NT2/D1 (cell line): ENCODE measurements around the gene KRT73.

Source experiments
- DNase-seq: peaks from one replicate; pipeline ENCODE4 v3.0.0-alpha.2; 2011; ENCODE audit warnings: low read depth, low spot score
- H3K27me3 ChIP-seq: 2 replicates; pipeline ENCODE4 v1.6.0; 2011; ENCODE audit warnings: mild to moderate bottlenecking; ENCODE audit not compliant: insufficient read length, insufficient read depth
- H3K36me3 ChIP-seq: 2 replicates; pipeline ENCODE4 v1.6.1; 2011; ENCODE audit warnings: mild to moderate bottlenecking, low read length, mixed read lengths; ENCODE audit not compliant: insufficient read depth, insufficient read length
- H3K4me1 ChIP-seq: 2 replicates; pipeline ENCODE4 v1.5.1; 2011; ENCODE audit not compliant: insufficient read depth, insufficient read length
- H3K4me3 ChIP-seq: 2 replicates; pipeline ENCODE4 v1.5.1; 2011; ENCODE audit warnings: low read depth; ENCODE audit not compliant: insufficient read length
- H3K9ac ChIP-seq: 2 replicates; pipeline ENCODE4 v1.6.0; 2011; ENCODE audit warnings: low read depth; ENCODE audit not compliant: insufficient read length
- H3K9me3 ChIP-seq: 2 replicates; pipeline ENCODE4 v1.5.1; 2011; ENCODE audit warnings: mild to moderate bottlenecking, low read length; ENCODE audit not compliant: insufficient read depth
- SUZ12 ChIP-seq: IDR thresholded peaks from 2 replicates; pipeline ENCODE4 v1.6.1; 2011; ENCODE audit not compliant: insufficient read length, insufficient read depth; ENCODE audit errors: extremely low read depth
- YY1 ChIP-seq: IDR thresholded peaks from 2 replicates; pipeline ENCODE4 v1.6.1; 2011; ENCODE audit not compliant: insufficient read length, insufficient read depth
- ZNF274 ChIP-seq: IDR thresholded peaks from 2 replicates; pipeline ENCODE4 v1.6.1; 2011; ENCODE audit warnings: mild to moderate bottlenecking, low read depth, low read length

Gene KRT73

DNA sequence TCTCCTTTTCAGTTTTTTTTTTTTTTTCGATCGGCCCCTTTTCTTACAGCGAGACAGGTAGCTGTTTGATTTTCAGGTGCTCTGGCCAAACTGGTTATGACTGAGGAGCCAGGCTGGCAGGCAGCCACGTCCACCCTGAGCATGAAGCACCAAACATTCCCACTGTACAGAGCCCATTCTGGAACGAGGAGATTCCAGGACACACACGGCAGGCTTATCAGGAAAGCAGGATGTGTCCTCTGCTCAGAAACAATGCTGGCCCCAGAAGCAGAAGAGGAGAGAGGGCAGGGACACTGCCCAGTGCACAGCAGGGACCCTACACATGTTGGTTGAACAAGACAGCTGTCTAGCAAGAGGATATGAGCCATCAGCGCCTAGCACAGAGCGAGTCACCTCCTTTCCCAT lies 37.4 kb upstream of the KRT73 start:
- H3K4me3 ChIP-seq, result no peak overlapping the region
- H3K36me3 ChIP-seq, result no peaks in the 10 kb centered on the region
- H3K9me3 ChIP-seq, result peaks cover 7% of the 10 kb centered on the region; the same call in 1 of the 2 replicates
- H3K27me3 ChIP-seq, result no peaks in the 10 kb centered on the region
- TF ChIP-seq ZNF274 (no peak), SUZ12 (no peak), YY1 (no peak)
- H3K4me1 ChIP-seq, result peaks cover 4% of the 10 kb centered on the region
- DNase-seq, result no peak
- no peak overlapping the region for H3K9ac ChIP-seq

- H3K27me3 ChIP-seq, result no peaks in the 10 kb centered on the region
- H3K9ac ChIP-seq, result no peak overlapping the region
- no peak for DNase-seq
- no peaks in the 10 kb centered on the region for H3K36me3 ChIP-seq
- peaks cover 7% of the 10 kb centered on the region; the same call in 1 of the 2 replicates for H3K9me3 ChIP-seq
- no peak for TF ChIP-seq ZNF274
- TF ChIP-seq SUZ12, result no peak
- peaks cover 4% of the 10 kb centered on the region for H3K4me1 ChIP-seq
- H3K4me3 ChIP-seq, result no peak overlapping the region
These were observed 36.9 kb upstream of the KRT73 start for GRCh38 chr12:52655251-52655650.

- DNase-seq, result no peak
- Histone ChIP-seq H3K27me3 (no peaks in the 10 kb centered on the region), H3K4me1 (peaks cover 4% of the 10 kb centered on the region), H3K36me3 (no peaks in the 10 kb centered on the region), H3K9ac (no peak within 1 kb of the TSS), H3K9me3 (peaks cover 7% of the 10 kb centered on the region; the same call in 1 of the 2 replicates), H3K4me3 (no peak within 1 kb of the TSS)
- TF ChIP-seq SUZ12 (no peak), YY1 (no peak), ZNF274 (no peak)
These were observed 33.4 kb upstream of the KRT73 start, which contains the start of gene KRT2 for GRCh38 chr12:52651726-52652261. Gene KRT2 (minus strand): TSS chr12:52652211. CDS start chr12:52652142, 69 bp downstream.

- Histone ChIP-seq H3K27me3 (no peaks in the 10 kb centered on the region), H3K4me3 (no peak overlapping the region), H3K9me3 (peaks cover 7% of the 10 kb centered on the region; the same call in 1 of the 2 replicates), H3K36me3 (no peaks in the 10 kb centered on the region), H3K4me1 (peaks cover under 1% of the 10 kb centered on the region), H3K9ac (no peak overlapping the region)
- DNase-seq, result no peak
- TF ChIP-seq YY1, result no peak
- no peak for TF ChIP-seq ZNF274
- no peak for TF ChIP-seq SUZ12
These were observed 32.2 kb upstream of the KRT73 start for GRCh38 chr12:52650520-52651081.

DNA sequence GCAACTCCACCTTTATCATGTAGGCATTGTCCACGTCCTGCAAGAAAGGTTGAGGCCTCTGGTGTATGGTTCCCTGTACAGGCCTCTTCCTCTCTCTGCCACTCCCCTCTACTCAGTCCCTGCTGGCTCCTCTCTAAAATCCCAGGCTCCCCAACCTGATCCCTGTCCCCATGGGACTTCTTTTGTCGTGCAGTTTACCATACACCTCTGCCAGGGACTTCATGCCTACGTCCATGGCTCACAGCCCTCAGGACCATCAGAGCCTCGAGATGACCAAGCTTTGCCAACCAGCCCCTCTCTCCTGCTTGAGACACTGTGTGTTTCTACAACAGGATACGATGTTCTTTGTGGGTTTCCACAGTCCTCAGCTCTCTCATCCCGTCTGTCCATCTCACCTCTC lies 30.7 kb upstream of the KRT73 start:
- Histone ChIP-seq H3K4me3 (no peak overlapping the region), H3K27me3 (peaks cover 4% of the 10 kb centered on the region), H3K36me3 (no peaks in the 10 kb centered on the region), H3K9ac (no peak overlapping the region), H3K4me1 (no peaks in the 10 kb centered on the region), H3K9me3 (peaks cover 7% of the 10 kb centered on the region; the same call in 1 of the 2 replicates)
- TF ChIP-seq SUZ12 (no peak), YY1 (no peak), ZNF274 (no peak)
- DNase-seq, result no peak

GRCh38 chr12:52648012-52648550 lies 29.7 kb upstream of the KRT73 start:
- Histone ChIP-seq H3K27me3 (peaks cover 6% of the 10 kb centered on the region), H3K36me3 (no peaks in the 10 kb centered on the region), H3K4me3 (no peak overlapping the region), H3K9ac (no peak overlapping the region), H3K9me3 (peaks cover 7% of the 10 kb centered on the region; the same call in 1 of the 2 replicates), H3K4me1 (no peaks in the 10 kb centered on the region)
- TF ChIP-seq YY1 (no peak), SUZ12 (no peak), ZNF274 (no peak)
- DNase-seq, result no peak

DNA sequence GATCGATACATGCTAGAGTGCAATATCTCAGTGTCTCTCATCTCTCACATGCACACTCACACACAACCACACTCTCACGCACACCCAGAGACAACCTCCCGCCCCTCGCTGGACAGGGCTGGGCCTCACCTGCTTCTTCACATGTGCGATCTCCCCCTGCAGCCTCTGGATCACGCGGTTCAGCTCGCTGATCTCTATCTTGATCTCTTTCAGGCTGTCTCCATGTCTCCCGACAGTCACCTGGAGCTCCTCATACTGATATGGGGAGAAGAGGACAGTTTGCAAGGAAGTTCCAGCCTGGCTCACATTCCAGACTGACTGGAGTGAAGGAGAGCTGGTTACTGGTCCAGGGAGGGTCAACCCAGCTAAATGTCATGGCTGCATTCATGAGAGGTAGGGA lies 29.2 kb upstream of the KRT73 start:
- TF ChIP-seq YY1, result no peak
- TF ChIP-seq ZNF274, result no peak
- no peak for TF ChIP-seq SUZ12
- Histone ChIP-seq H3K27me3 (peaks cover 6% of the 10 kb centered on the region), H3K9me3 (peaks cover 7% of the 10 kb centered on the region; the same call in 1 of the 2 replicates), H3K9ac (no peak overlapping the region), H3K36me3 (no peaks in the 10 kb centered on the region), H3K4me1 (no peaks in the 10 kb centered on the region), H3K4me3 (no peak overlapping the region)
- DNase-seq, result no peak
